ENCODE results near the gene RBMS1.

- TF ChIP-seq, protein P1, sequence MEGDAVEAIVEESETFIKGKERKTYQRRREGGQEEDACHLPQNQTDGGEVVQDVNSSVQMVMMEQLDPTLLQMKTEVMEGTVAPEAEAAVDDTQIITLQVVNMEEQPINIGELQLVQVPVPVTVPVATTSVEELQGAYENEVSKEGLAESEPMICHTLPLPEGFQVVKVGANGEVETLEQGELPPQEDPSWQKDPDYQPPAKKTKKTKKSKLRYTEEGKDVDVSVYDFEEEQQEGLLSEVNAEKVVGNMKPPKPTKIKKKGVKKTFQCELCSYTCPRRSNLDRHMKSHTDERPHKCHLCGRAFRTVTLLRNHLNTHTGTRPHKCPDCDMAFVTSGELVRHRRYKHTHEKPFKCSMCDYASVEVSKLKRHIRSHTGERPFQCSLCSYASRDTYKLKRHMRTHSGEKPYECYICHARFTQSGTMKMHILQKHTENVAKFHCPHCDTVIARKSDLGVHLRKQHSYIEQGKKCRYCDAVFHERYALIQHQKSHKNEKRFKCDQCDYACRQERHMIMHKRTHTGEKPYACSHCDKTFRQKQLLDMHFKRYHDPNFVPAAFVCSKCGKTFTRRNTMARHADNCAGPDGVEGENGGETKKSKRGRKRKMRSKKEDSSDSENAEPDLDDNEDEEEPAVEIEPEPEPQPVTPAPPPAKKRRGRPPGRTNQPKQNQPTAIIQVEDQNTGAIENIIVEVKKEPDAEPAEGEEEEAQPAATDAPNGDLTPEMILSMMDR (IDR thresholded peaks at IDR 0.05) = no peak
- TF ChIP-seq POLR2A (IDR thresholded peaks at IDR 0.05) (no peak), POLR2AphosphoS5 (IDR thresholded peaks at IDR 0.05) (no peak)
Measured at GRCh38 chr2:160467086-160467485, 26.5 kb downstream of the RBMS1 start.

Measured in breast epithelium (tissue), 3 donors.